GM19467 (cell line): ENCODE results near the gene ADGRB3.
"Not testable (repeated sequence)": the region's sequence is repeated elsewhere in the genome, so short reads cannot be mapped to it uniquely, and the experiment has no call there.

Source experiments
- ATAC-seq: cut with Tn5 transposase; IDR thresholded peaks from one replicate; pipeline ENCODE4 v1.9.1; 2021; ENCODE audit warnings: mild to moderate bottlenecking, moderate library complexity; ENCODE audit not compliant: unreplicated experiment

ADGRB3 gene

GRCh38 chr6:68912805-68913204, 277.7 kb downstream of the ADGRB3 start:
- not testable (repeated sequence) for ATAC-seq

DNA sequence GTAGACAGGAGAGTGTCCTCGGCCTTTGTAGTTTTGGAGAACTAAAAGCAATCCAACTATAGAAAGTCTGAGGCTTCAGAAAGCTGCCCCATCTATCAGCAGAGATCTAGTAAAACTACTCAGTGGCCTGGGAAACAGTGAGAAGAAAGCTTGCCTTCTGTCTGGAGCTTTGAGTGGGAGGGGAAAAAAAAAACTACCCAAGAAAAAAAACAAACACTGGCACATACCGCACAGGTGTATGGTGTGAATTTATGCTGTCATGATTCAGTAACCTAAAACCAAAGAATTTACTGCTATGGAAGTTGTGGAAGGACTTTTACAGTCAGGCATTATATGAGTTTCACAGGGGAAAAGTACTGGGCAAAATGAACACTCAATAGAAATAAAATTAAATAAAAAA, 280.5 kb downstream of the ADGRB3 start:
- ATAC-seq: no peak

- ATAC-seq: no peak
These were observed 284.5 kb downstream of the ADGRB3 start for GRCh38 chr6:68919537-68919936.

DNA sequence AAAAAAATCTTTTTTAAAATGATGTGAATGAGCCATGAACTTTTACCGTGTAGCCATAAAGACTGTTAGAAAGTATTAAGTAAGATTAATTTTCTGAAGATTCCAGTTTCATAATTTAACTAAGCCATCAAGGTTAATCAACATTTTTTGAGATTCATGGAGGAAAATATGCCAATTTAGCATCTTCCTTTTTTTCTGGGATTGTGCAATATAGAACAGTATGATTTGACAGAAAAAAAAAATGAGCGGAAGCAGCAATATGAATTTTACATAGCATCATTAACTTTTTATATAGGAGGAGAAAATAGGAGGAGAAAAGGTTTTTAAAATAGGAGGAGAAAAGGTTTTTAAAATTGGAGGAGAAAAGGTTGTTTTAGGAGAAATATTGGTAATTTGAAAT, 306.3 kb downstream of the ADGRB3 start:
- no peak for ATAC-seq

GRCh38 chr6:68947721-68948120, 312.6 kb downstream of the ADGRB3 start:
- ATAC-seq: no peak

DNA sequence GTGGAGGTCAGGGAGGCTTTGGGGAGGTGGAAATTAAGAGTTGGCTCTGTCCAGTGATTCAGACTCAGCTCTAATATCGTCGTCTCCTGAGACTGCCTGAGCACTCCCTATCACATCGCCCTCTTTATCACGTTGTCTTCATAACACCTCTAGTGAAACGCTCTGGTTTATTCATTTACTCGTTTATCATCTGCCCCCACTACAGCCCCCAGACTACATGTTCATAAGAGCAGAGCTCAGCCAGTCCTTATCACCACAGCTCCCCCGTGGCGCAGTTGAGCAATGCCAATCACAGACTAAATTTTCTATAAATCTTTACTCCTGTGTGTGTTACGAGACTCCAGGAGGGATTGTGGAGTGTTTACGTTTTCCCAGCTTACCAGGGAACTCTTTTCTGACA, 316.2 kb downstream of the ADGRB3 start:
- no peak for ATAC-seq

- ATAC-seq: no peak
These were observed 323.2 kb downstream of the ADGRB3 start for GRCh38 chr6:68958327-68958726.

GRCh38 chr6:68967549-68968300, 332.6 kb downstream of the ADGRB3 start:
- ATAC-seq: peak; percentile 90

DNA sequence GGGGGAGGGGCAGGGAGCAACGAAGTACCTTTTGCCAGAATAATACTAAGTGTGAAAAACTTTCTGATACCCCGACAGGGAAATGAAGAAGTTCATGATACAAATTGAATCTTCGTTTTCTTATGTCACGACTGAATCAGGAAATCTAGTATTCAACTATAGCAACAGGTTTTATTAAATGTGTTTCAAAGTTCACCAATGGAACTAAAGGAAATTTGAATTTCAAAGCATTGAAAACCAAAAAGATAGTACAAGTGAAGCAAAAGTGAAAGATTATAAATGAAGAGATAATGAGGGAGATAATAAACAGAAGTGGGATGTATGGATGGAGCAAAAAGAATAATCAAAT, 333.2 kb downstream of the ADGRB3 start:
- ATAC-seq: no peak

DNA sequence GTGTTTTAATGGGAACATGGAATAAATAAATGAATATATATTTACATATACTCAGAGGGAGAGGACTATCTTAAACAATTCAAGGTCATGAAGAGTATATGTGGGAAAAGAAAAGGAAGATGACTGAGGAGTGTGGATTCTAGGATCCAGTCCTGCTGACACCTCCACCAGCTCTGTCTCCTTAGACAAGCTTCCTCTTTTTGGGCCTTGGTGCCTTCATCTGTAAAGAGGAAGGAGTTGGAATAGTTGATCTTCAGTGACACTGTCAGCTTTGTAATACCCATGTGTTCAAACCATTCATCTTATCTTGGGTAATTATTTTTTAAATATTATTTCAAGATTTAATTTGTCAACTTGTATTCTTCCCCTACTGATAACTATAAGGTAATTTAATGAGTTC, 338.0 kb downstream of the ADGRB3 start:
- no peak for ATAC-seq

DNA sequence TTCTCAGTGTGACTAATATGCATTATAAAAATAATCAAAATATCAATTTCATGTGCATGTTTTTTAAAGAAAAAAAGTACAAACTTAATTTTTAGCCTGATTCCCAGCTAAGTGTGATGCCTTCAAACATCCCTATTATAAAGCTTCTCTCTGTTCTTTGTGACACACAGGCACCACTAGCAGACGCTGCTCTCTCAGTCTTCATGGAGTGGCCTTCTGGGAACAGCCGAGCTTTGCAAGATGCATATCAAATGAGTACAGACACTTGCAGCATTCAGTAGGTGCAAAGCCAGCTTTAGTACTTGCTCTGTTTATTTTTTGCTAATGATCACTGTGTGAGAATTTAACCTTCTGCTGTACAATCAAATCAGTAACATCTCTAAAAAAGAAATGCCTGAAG, 340.0 kb downstream of the ADGRB3 start:
- ATAC-seq: no peak

- no peak for ATAC-seq
These were observed 340.7 kb downstream of the ADGRB3 start for GRCh38 chr6:68975816-68976215.

GRCh38 chr6:68976260-68976659, 341.2 kb downstream of the ADGRB3 start:
- no peak for ATAC-seq

DNA sequence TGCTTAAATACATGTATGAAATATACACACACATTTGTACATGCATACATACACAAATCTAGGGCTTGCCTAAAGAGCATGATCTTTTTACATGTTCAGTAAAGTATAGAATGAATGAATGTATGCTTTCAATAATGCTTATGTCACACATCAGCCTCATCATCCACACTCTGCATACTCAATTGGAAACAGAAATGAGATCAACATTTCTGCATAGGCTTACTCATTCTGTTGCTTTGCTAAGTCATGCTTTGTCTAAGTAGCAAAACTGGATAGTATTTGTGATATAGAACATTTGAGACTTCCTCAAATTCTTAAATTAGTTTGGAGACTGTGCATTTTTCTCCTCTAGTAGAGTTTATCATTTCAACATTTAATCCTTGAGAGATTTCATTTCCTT, 343.3 kb downstream of the ADGRB3 start:
- ATAC-seq: no peak

GRCh38 chr6:68981668-68982067, 346.6 kb downstream of the ADGRB3 start:
- not testable (repeated sequence) for ATAC-seq

- ATAC-seq: no peak
These were observed 353.6 kb downstream of the ADGRB3 start for GRCh38 chr6:68988698-68989097.

DNA sequence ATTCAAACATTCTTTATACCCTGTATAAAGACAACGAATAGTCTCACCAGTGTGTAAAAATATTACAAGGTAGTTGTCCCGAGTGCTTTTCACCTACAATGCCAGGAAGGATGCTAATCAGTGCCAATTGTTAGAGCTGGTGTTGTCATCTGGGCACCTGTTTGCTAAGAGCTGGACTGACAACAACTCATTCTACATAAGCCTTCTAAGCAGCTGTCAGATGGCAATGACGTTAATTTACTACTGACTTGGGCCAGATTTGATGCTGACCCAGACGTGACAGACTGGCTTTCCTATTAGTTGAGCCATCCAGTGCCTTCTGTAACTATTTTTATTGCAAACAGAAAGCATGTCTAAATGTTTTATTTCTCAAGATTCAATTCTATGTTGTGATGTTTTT, 355.2 kb downstream of the ADGRB3 start:
- no peak for ATAC-seq

DNA sequence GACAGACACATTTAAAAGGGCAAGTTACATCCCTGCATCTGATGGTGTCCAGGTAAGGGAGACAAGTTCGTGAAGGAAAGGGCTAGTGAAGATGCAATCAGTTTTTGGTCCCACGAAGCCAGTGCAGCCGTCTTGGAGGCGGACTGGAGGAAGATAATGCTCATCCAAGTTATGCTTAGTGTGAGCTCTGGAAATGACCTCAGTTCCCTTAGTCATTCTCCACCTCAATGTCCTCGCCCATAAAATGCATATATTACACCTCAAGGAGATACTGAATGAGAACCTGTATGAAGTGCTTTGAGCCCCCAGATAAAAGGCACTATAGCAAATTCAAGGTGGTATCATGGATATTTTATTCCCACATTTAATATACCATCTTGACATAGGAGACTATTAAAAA, 358.8 kb downstream of the ADGRB3 start:
- no peak for ATAC-seq

GRCh38 chr6:68994521-68994920, 359.4 kb downstream of the ADGRB3 start:
- ATAC-seq: no peak

- no peak for ATAC-seq
These were observed 370.1 kb downstream of the ADGRB3 start for GRCh38 chr6:69005199-69005598.

DNA sequence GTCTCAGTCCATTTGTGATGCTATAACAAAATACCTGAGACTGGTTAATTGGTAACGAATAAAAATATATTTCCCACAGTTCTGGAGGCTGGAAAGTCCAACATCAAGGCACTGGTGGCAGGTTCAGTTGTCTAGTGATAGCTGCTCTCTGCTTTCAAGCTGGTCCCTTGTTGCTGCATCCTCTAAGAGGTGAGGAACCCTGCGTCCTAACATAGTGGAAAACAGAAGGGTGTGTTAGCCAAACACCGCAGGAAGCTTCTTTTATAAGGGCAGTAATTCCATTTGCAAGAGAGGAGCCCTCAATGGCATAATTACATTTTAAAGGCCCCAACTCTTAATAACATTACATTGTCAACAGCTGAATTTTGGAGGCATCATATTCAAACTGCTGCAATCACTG, 372.7 kb downstream of the ADGRB3 start:
- ATAC-seq: no peak

DNA sequence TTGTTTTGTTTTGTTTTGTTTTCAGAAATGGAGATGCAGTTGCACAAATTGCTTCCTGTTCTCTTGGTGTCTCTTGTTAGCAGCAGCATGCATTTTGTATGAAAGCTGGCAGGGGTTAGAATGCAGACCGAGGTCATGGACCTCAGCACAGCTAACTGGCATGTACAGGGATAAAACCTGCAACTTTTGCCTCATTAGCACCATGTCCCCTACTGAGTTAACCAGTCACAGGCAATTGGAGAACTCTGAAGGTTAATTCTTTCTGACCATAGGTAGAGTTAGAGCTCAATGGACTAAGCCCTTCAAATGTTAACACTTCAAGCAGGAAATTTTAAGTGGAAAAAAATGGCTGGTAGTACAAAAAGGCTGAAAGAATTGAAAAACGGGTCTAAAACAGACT, 377.1 kb downstream of the ADGRB3 start:
- no peak for ATAC-seq

DNA sequence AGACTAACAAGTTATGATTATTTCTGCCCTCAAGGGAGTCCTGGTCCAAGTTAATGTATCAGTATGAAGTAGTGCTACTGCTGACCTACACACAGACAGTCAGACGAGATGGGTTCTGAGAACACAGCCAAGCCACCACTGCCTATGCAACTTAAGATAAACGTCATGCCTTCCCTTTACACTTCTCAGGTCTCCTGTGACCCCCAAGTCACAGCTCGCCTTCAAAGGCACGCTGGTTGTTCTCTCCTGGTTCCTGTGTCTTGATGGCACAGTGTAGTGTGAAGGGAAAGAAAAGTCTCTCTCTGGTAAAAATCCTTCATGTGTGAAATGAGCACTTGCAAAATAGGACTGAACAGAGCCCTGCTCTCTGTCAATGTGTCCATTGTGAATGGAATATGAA, 377.8 kb downstream of the ADGRB3 start:
- no peak for ATAC-seq
